Measurements from ENCODE around the gene COMMD10.

DNA sequence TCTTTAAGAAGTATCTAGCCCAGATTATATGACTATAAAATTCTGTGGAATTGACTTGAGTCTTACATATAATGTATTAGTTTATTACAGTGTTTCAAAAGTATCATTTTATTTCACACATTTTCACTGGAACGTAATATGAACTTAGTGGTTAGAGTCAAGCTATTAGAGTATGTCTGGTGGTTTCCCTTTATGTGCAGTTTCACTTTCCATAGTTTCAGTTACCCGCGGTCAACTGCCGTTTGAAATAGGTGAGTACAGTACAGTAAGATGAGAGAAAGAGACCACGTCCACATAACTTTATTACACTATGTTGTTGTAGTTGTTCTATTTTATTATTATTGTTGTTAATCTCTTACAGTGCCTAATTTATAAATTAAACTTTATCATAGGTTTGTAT, 50.5 kb downstream of the COMMD10 start:
- TF ChIP-seq, protein P1, sequence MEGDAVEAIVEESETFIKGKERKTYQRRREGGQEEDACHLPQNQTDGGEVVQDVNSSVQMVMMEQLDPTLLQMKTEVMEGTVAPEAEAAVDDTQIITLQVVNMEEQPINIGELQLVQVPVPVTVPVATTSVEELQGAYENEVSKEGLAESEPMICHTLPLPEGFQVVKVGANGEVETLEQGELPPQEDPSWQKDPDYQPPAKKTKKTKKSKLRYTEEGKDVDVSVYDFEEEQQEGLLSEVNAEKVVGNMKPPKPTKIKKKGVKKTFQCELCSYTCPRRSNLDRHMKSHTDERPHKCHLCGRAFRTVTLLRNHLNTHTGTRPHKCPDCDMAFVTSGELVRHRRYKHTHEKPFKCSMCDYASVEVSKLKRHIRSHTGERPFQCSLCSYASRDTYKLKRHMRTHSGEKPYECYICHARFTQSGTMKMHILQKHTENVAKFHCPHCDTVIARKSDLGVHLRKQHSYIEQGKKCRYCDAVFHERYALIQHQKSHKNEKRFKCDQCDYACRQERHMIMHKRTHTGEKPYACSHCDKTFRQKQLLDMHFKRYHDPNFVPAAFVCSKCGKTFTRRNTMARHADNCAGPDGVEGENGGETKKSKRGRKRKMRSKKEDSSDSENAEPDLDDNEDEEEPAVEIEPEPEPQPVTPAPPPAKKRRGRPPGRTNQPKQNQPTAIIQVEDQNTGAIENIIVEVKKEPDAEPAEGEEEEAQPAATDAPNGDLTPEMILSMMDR (IDR thresholded peaks at IDR 0.05): no peak
- TF ChIP-seq EP300 (IDR thresholded peaks at IDR 0.05): no peak
- TF ChIP-seq POLR2A (IDR thresholded peaks at IDR 0.05): no peak
